RWPE2 (cell line): ENCODE results near the gene NDE1.

ENCODE experiments used
- ATAC-seq: fragments of 200-7000 bp; cut with Tn5 transposase; 3 replicates; pipeline ENCODE4 v1.9.1; 2021; ENCODE audit warnings: low read depth
- DNase-seq: peaks from one replicate; pipeline ENCODE4 v3.0.0-alpha.2; 2020; ENCODE audit warnings: low spot score
- H3K27ac ChIP-seq: fragments of 450-650 bp; 2 replicates; pipeline ENCODE4 v1.5.1; 2017; ENCODE audit warnings: mild to moderate bottlenecking; ENCODE audit not compliant: poor library complexity, severe bottlenecking
- H3K27me3 ChIP-seq: fragments of 250-450 bp; sonication (Bioruptor Pico); 2 replicates; pipeline ENCODE4 v1.5.1; 2021; ENCODE audit warnings: mild to moderate bottlenecking, moderate library complexity; ENCODE audit not compliant: insufficient read depth, poor library complexity, severe bottlenecking
- H3K36me3 ChIP-seq: fragments of 250-450 bp; sonication (Bioruptor Pico); 2 replicates; pipeline ENCODE4 v1.5.1; 2020; ENCODE audit warnings: low read depth, mild to moderate bottlenecking, moderate library complexity
- H3K4me1 ChIP-seq: fragments of 250-450 bp; sonication (Bioruptor Pico); 2 replicates; pipeline ENCODE4 v1.5.1; 2021; ENCODE audit warnings: mild to moderate bottlenecking, moderate library complexity; ENCODE audit not compliant: insufficient read depth, poor library complexity, severe bottlenecking
- H3K4me3 ChIP-seq: fragments of 250-450 bp; sonication (Bioruptor Pico); 2 replicates; pipeline ENCODE4 v1.5.1; 2021; ENCODE audit warnings: mild to moderate bottlenecking, moderate library complexity; ENCODE audit not compliant: severe bottlenecking
- H3K9me3 ChIP-seq: fragments of 250-450 bp; sonication (Bioruptor Pico); 2 replicates; pipeline ENCODE4 v1.5.1; 2021; ENCODE audit warnings: mild to moderate bottlenecking, moderate library complexity; ENCODE audit not compliant: severe bottlenecking
- CTCF ChIP-seq: fragments of 450-650 bp; IDR thresholded peaks from one replicate; pipeline ENCODE4 v1.5.1; 2017; ENCODE audit warnings: mild to moderate bottlenecking, moderate library complexity; ENCODE audit not compliant: poor library complexity, severe bottlenecking

Gene NDE1

GRCh38 chr16:15760129-15760528, 110.1 kb downstream of the NDE1 start:
- no peaks in the 10 kb centered on the region for H3K9me3 ChIP-seq
- H3K4me1 ChIP-seq: no peaks in the 10 kb centered on the region
- no peaks in the 10 kb centered on the region for H3K27me3 ChIP-seq
- H3K36me3 ChIP-seq: no peaks in the 10 kb centered on the region
- no peak for ATAC-seq
- H3K27ac ChIP-seq: no peak overlapping the region
- no peak for DNase-seq
- H3K4me3 ChIP-seq: no peak overlapping the region
- TF ChIP-seq CTCF: no peak

- H3K27ac ChIP-seq: no peak overlapping the region
- no peaks in the 10 kb centered on the region for H3K9me3 ChIP-seq
- no peaks in the 10 kb centered on the region for H3K4me1 ChIP-seq
- no peak overlapping the region for H3K4me3 ChIP-seq
- H3K27me3 ChIP-seq: no peaks in the 10 kb centered on the region
- H3K36me3 ChIP-seq: no peaks in the 10 kb centered on the region
- no peak for TF ChIP-seq CTCF
- DNase-seq (no peak), ATAC-seq (no peak)
Observed at GRCh38 chr16:15764112-15764511, 114.1 kb downstream of the NDE1 start.

GRCh38 chr16:15765116-15765515, 115.1 kb downstream of the NDE1 start:
- H3K9me3 ChIP-seq: no peaks in the 10 kb centered on the region
- no peak overlapping the region for H3K27ac ChIP-seq
- H3K36me3 ChIP-seq: no peaks in the 10 kb centered on the region
- no peaks in the 10 kb centered on the region for H3K4me1 ChIP-seq
- no peaks in the 10 kb centered on the region for H3K27me3 ChIP-seq
- DNase-seq: no peak
- H3K4me3 ChIP-seq: no peak overlapping the region
- no peak for TF ChIP-seq CTCF
- no peak for ATAC-seq

GRCh38 chr16:15765880-15766279, 115.8 kb downstream of the NDE1 start:
- Histone ChIP-seq H3K4me3 (no peak overlapping the region), H3K9me3 (no peaks in the 10 kb centered on the region), H3K27me3 (no peaks in the 10 kb centered on the region), H3K4me1 (no peaks in the 10 kb centered on the region), H3K27ac (no peak overlapping the region), H3K36me3 (no peaks in the 10 kb centered on the region)
- peak; percentile 75 for TF ChIP-seq CTCF
- peak; percentile 36; the same call in 1 of the 3 replicates for ATAC-seq
- no peak for DNase-seq

GRCh38 chr16:15766918-15767317, 116.9 kb downstream of the NDE1 start:
- no peaks in the 10 kb centered on the region for H3K36me3 ChIP-seq
- no peak overlapping the region for H3K27ac ChIP-seq
- H3K4me3 ChIP-seq: no peak overlapping the region
- no peak for TF ChIP-seq CTCF
- no peaks in the 10 kb centered on the region for H3K4me1 ChIP-seq
- H3K27me3 ChIP-seq: no peaks in the 10 kb centered on the region
- DNase-seq: no peak
- H3K9me3 ChIP-seq: no peaks in the 10 kb centered on the region
- no peak for ATAC-seq
